MM.1S (cell line): ENCODE results near the gene DDAH1.

ENCODE experiments used
- DNase-seq: peaks from one replicate; pipeline ENCODE4 v3.0.0-alpha.2; 2015
- H2AFZ ChIP-seq: fragments of 300-600 bp; sonication (generic); 2 replicates; pipeline ENCODE4 v1.6.0; 2016; ENCODE audit warnings: antibody characterized with exemption, low read length
- H3F3A ChIP-seq: fragments of 300-600 bp; sonication (generic); 2 replicates; pipeline ENCODE4 v1.6.1; 2016; ENCODE audit warnings: mild to moderate bottlenecking, antibody characterized with exemption, low read length, moderate library complexity, mixed read lengths; ENCODE audit not compliant: insufficient read depth
- H3K27ac ChIP-seq: fragments of 300-600 bp; sonication (generic); 2 replicates; pipeline ENCODE4 v1.5.1; 2016; ENCODE audit warnings: mild to moderate bottlenecking, low read length
- H3K27me3 ChIP-seq: fragments of 300-600 bp; sonication (generic); replicated peaks from 2 replicates; pipeline ENCODE4 v1.6.0; 2016; ENCODE audit warnings: low read length; ENCODE audit not compliant: insufficient read depth
- H3K36me3 ChIP-seq: fragments of 300-600 bp; sonication (generic); replicated peaks from 2 replicates; pipeline ENCODE4 v1.6.1; 2016; ENCODE audit warnings: mild to moderate bottlenecking, low read length, mixed read lengths; ENCODE audit not compliant: insufficient read depth
- H3K4me1 ChIP-seq: fragments of 300-600 bp; sonication (generic); 2 replicates; pipeline ENCODE4 v1.6.1; 2016; ENCODE audit warnings: low read length, mixed read lengths
- H3K4me2 ChIP-seq: fragments of 300-600 bp; sonication (generic); 2 replicates; pipeline ENCODE4 v1.6.0; 2016; ENCODE audit warnings: low read depth, low read length
- H3K4me3 ChIP-seq: fragments of 300-600 bp; sonication (generic); 2 replicates; pipeline ENCODE4 v1.5.1; 2016; ENCODE audit warnings: low read length, mixed read lengths
- H3K79me2 ChIP-seq: fragments of 300-600 bp; sonication (generic); 2 replicates; pipeline ENCODE4 v1.6.1; 2016; ENCODE audit warnings: mixed run types, low read length, mixed read lengths
- H3K9ac ChIP-seq: fragments of 300-600 bp; sonication (generic); 2 replicates; pipeline ENCODE4 v1.6.1; 2016; ENCODE audit warnings: low read length, mixed read lengths
- H3K9me2 ChIP-seq: fragments of 300-600 bp; sonication (generic); replicated peaks from 2 replicates; pipeline ENCODE4 v1.6.1; 2016; ENCODE audit warnings: mild to moderate bottlenecking, low read length, mixed read lengths; ENCODE audit not compliant: insufficient read depth
- H3K9me3 ChIP-seq: fragments of 300-600 bp; sonication (generic); replicated peaks from 2 replicates; pipeline ENCODE4 v1.6.1; 2016; ENCODE audit warnings: mild to moderate bottlenecking, low read length, mixed read lengths; ENCODE audit not compliant: insufficient read depth
- H4K20me1 ChIP-seq: fragments of 300-600 bp; sonication (generic); 2 replicates; pipeline ENCODE4 v1.6.1; 2016; ENCODE audit warnings: mild to moderate bottlenecking, low read length, moderate library complexity, mixed read lengths; ENCODE audit not compliant: insufficient read depth
- CTCF ChIP-seq: fragments of 300-600 bp; sonication (generic); IDR thresholded peaks from 2 replicates; pipeline ENCODE4 v1.5.1; 2016; ENCODE audit warnings: antibody characterized with exemption, low read length, mixed read lengths
- EZH2 ChIP-seq: fragments of 300-600 bp; sonication (generic); optimal IDR thresholded peaks from 2 replicates; pipeline ENCODE3; 2017; ENCODE audit warnings: low read depth, mild to moderate bottlenecking, antibody characterized with exemption, low read length, mixed read lengths
- EZH2phosphoT487 ChIP-seq: fragments of 300-600 bp; sonication (generic); IDR thresholded peaks from 2 replicates; pipeline ENCODE4 v1.6.1; 2018; ENCODE audit warnings: antibody characterized with exemption, low read length

DDAH1 gene

GRCh38 chr1:85330711-85331290 lies 134.2 kb downstream of the DDAH1 start:
- Histone ChIP-seq H3K4me3 (no peak overlapping the region), H3K36me3 (no peaks in the 10 kb centered on the region), H2AFZ (no peak overlapping the region), H3F3A (no peaks in the 10 kb centered on the region), H3K4me1 (peaks cover 10% of the 10 kb centered on the region; the same call in 1 of the 2 replicates), H3K27me3 (no peaks in the 10 kb centered on the region), H3K9me2 (no peaks in the 10 kb centered on the region), H3K9me3 (no peaks in the 10 kb centered on the region), H3K79me2 (no peaks in the 10 kb centered on the region), H3K27ac (no peak overlapping the region), H3K9ac (no peak overlapping the region), H3K4me2 (no peak overlapping the region), H4K20me1 (no peaks in the 10 kb centered on the region)
- TF ChIP-seq EZH2 (no peak), EZH2phosphoT487 (no peak), CTCF (no peak)
- no peak for DNase-seq

GRCh38 chr1:85330214-85330631 lies 134.7 kb downstream of the DDAH1 start:
- Histone ChIP-seq H3K9ac (no peak overlapping the region), H4K20me1 (no peaks in the 10 kb centered on the region), H3K4me2 (no peak overlapping the region), H2AFZ (no peak overlapping the region), H3K79me2 (no peaks in the 10 kb centered on the region), H3K27me3 (no peaks in the 10 kb centered on the region), H3K4me3 (no peak overlapping the region), H3F3A (no peaks in the 10 kb centered on the region), H3K9me2 (no peaks in the 10 kb centered on the region), H3K4me1 (peaks cover 7% of the 10 kb centered on the region; the same call in 1 of the 2 replicates), H3K36me3 (no peaks in the 10 kb centered on the region), H3K9me3 (no peaks in the 10 kb centered on the region), H3K27ac (no peak overlapping the region)
- TF ChIP-seq EZH2phosphoT487 (no peak), EZH2 (no peak), CTCF (no peak)
- no peak for DNase-seq

- Histone ChIP-seq H3K36me3 (no peaks in the 10 kb centered on the region), H3K27ac (no peak overlapping the region), H3K9me2 (no peaks in the 10 kb centered on the region), H3K4me2 (no peak overlapping the region), H2AFZ (no peak overlapping the region), H3K4me3 (no peak overlapping the region), H3K9me3 (no peaks in the 10 kb centered on the region), H3K79me2 (no peaks in the 10 kb centered on the region), H3K9ac (no peak overlapping the region), H3F3A (no peaks in the 10 kb centered on the region), H3K27me3 (no peaks in the 10 kb centered on the region), H4K20me1 (no peaks in the 10 kb centered on the region), H3K4me1 (no peaks in the 10 kb centered on the region)
- TF ChIP-seq EZH2phosphoT487, result no peak
- no peak for TF ChIP-seq EZH2
- TF ChIP-seq CTCF, result no peak
- no peak for DNase-seq
Measured at GRCh38 chr1:85328713-85329397, 136.1 kb downstream of the DDAH1 start.
